ENCODE data around the gene GNG7.

The GNG7 gene

DNA sequence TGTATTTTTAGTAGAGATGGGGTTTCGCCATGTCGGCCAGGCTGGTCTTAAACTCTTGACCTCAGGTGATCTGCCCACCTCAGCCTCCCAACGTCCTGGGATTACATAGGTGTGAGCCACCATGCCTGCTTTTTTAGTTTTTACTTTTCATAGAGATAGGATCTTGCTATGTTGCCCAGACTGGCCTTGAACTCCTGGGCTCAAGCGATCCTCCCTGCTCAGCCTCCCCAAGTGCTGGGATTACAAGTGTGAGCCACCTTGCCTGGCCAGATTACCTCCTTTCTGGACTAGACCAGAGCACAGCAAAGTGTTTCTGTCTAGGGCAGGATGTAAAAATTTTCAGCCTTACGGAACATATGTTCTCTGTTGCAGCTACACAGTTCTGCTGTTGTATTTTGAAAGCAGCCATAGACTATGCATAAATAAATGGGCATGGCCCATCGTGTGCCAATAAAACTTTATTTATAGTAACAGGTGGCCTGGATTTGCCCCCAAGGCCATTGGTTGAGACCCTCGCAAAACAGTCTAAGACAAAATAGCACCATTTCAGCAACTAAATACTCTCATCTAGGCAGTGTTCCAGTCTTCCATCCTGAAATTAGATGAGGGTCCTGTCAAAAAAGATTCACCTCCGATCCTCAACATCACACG, 36.0 kb downstream of the GNG7 start:
- no peak overlapping the region for H3K4me3 ChIP-seq (ENCODE audit: low read length, poor library complexity, severe bottlenecking)
- H4K20me1 ChIP-seq (ENCODE audit: insufficient read depth, low read length, poor library complexity, severe bottlenecking) = no peaks in the 10 kb centered on the region
- H2AFZ ChIP-seq (ENCODE audit: low read length) = no peak overlapping the region
- no peaks in the 10 kb centered on the region for H3F3A ChIP-seq (ENCODE audit: low read depth)
- no peaks in the 10 kb centered on the region for H3K4me1 ChIP-seq (ENCODE audit: insufficient read depth, low read length, poor library complexity, severe bottlenecking)
- H3K27me3 ChIP-seq (ENCODE audit: insufficient read depth, low read length, poor library complexity, severe bottlenecking) = no peaks in the 10 kb centered on the region
- H3K79me2 ChIP-seq (ENCODE audit: insufficient read depth, low read length) = no peaks in the 10 kb centered on the region
- H3K36me3 ChIP-seq (ENCODE audit: insufficient read depth, low read length) = no peaks in the 10 kb centered on the region
- no peaks in the 10 kb centered on the region; the same call in 1 of the 2 replicates for H3K9me3 ChIP-seq (ENCODE audit: insufficient read depth, low read depth, low read length)
- H3K9ac ChIP-seq (ENCODE audit: low read depth, low read length, poor library complexity, severe bottlenecking) = no peak overlapping the region
- no peak for TF ChIP-seq EZH2phosphoT487 (IDR thresholded peaks at IDR 0.05; ENCODE audit: borderline replicate concordance)
- TF ChIP-seq, protein P1, sequence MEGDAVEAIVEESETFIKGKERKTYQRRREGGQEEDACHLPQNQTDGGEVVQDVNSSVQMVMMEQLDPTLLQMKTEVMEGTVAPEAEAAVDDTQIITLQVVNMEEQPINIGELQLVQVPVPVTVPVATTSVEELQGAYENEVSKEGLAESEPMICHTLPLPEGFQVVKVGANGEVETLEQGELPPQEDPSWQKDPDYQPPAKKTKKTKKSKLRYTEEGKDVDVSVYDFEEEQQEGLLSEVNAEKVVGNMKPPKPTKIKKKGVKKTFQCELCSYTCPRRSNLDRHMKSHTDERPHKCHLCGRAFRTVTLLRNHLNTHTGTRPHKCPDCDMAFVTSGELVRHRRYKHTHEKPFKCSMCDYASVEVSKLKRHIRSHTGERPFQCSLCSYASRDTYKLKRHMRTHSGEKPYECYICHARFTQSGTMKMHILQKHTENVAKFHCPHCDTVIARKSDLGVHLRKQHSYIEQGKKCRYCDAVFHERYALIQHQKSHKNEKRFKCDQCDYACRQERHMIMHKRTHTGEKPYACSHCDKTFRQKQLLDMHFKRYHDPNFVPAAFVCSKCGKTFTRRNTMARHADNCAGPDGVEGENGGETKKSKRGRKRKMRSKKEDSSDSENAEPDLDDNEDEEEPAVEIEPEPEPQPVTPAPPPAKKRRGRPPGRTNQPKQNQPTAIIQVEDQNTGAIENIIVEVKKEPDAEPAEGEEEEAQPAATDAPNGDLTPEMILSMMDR (conservative IDR thresholded peaks at IDR 0.05; ENCODE audit: low read length) = no peak
- H3K4me2 ChIP-seq (ENCODE audit: low read depth, low read length, poor library complexity, severe bottlenecking) = no peak overlapping the region
- no peaks in the 10 kb centered on the region for H3K9me2 ChIP-seq (replicated peaks; ENCODE audit: low read depth, low read length)

DNA sequence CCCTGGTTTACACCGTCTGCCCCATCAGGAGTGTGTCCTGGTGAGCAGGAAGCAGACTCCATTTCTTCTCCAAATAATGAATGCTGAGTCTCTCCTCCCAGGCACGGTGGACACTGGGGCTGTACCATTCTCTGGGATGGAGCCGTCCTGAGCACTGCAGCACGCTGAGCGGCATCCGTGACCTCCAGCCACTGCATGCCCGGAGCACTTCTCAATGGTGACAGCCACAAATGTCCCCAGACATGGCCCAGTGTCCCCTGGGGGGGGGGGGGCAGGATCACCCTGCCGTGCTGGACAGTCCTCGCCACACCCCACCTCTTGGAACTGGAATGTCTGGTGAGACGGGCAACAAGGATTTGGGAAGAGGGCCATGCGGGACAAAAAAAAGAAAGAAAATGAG, 37.4 kb downstream of the GNG7 start:
- Histone ChIP-seq H4K20me1 (ENCODE audit: insufficient read depth, low read length, poor library complexity, severe bottlenecking) (no peaks in the 10 kb centered on the region), H3K9ac (ENCODE audit: low read depth, low read length, poor library complexity, severe bottlenecking) (no peak overlapping the region), H3K4me3 (ENCODE audit: low read length, poor library complexity, severe bottlenecking) (no peak overlapping the region), H3K4me2 (ENCODE audit: low read depth, low read length, poor library complexity, severe bottlenecking) (no peak overlapping the region), H3K79me2 (ENCODE audit: insufficient read depth, low read length) (no peaks in the 10 kb centered on the region), H3K9me2 (replicated peaks; ENCODE audit: low read depth, low read length) (no peaks in the 10 kb centered on the region), H3K36me3 (ENCODE audit: insufficient read depth, low read length) (no peaks in the 10 kb centered on the region), H3K4me1 (ENCODE audit: insufficient read depth, low read length, poor library complexity, severe bottlenecking) (no peaks in the 10 kb centered on the region), H3F3A (ENCODE audit: low read depth) (no peaks in the 10 kb centered on the region), H2AFZ (ENCODE audit: low read length) (no peak overlapping the region), H3K9me3 (ENCODE audit: insufficient read depth, low read depth, low read length) (no peaks in the 10 kb centered on the region; the same call in 1 of the 2 replicates), H3K27me3 (ENCODE audit: insufficient read depth, low read length, poor library complexity, severe bottlenecking) (no peaks in the 10 kb centered on the region)
- TF ChIP-seq, protein P1 (conservative IDR thresholded peaks at IDR 0.05; ENCODE audit: low read length) = no peak
- TF ChIP-seq EZH2phosphoT487 (IDR thresholded peaks at IDR 0.05; ENCODE audit: borderline replicate concordance) = no peak

DNA sequence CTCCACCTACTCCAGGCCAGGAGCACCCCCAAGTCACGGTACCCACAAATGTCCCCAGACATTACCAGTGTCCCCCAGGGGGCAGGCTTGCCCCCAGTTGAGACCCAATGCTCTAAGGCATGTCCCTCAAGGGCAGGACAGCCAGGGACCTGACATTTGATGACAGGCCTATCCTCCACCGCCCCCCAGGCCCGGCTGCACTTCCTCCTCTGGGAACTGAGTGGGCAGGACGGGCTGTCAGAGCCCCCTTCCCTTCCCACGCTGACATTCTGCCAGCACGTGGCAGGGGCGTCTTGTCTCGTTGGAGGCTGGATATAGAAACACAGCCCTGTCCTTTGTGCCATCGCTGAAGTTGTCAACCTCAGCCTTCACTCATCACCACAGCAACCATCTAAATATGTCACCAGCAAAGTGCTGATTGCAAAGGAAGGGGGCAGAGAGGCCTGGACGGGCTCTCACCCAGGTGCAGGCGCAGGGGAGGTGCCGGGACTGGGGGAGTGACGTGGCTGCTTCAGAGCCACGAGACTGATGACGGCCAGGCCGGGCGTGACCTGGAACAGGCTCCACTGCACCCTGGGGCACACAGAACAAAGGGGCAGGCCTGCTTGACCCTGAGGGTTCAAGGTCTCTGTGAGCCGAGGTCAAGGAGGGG, 38.4 kb downstream of the GNG7 start:
- TF ChIP-seq EZH2phosphoT487 (IDR thresholded peaks at IDR 0.05; ENCODE audit: borderline replicate concordance) = no peak
- TF ChIP-seq, protein P1 (conservative IDR thresholded peaks at IDR 0.05; ENCODE audit: low read length) = peak; percentile 42
- H3K4me1 ChIP-seq (ENCODE audit: insufficient read depth, low read length, poor library complexity, severe bottlenecking) = no peaks in the 10 kb centered on the region
- no peaks in the 10 kb centered on the region for H3K36me3 ChIP-seq (ENCODE audit: insufficient read depth, low read length)
- H3K9me2 ChIP-seq (replicated peaks; ENCODE audit: low read depth, low read length) = no peaks in the 10 kb centered on the region
- no peaks in the 10 kb centered on the region for H3F3A ChIP-seq (ENCODE audit: low read depth)
- no peaks in the 10 kb centered on the region for H3K27me3 ChIP-seq (ENCODE audit: insufficient read depth, low read length, poor library complexity, severe bottlenecking)
- no peaks in the 10 kb centered on the region for H3K79me2 ChIP-seq (ENCODE audit: insufficient read depth, low read length)
- H3K9me3 ChIP-seq (ENCODE audit: insufficient read depth, low read depth, low read length) = no peaks in the 10 kb centered on the region; the same call in 1 of the 2 replicates
- H2AFZ ChIP-seq (ENCODE audit: low read length) = no peak overlapping the region
- H4K20me1 ChIP-seq (ENCODE audit: insufficient read depth, low read length, poor library complexity, severe bottlenecking) = no peaks in the 10 kb centered on the region
- no peak overlapping the region for H3K4me3 ChIP-seq (ENCODE audit: low read length, poor library complexity, severe bottlenecking)
- H3K9ac ChIP-seq (ENCODE audit: low read depth, low read length, poor library complexity, severe bottlenecking) = no peak overlapping the region
- H3K4me2 ChIP-seq (ENCODE audit: low read depth, low read length, poor library complexity, severe bottlenecking) = no peak overlapping the region
